IMR-90 (cell line): Measurements from ENCODE around the gene PFKFB1. TPM values are rescaled to one million over a fixed set of nuclear protein-coding genes. Genes with fewer than 3 reads are reported as not detected.

Source experiments
- ATAC-seq: fragments of 200-7000 bp; cut with Tn5 transposase; 2 replicates; pipeline ENCODE4 v1.9.1; 2020; ENCODE audit warnings: low read depth, mild to moderate bottlenecking, moderate library complexity
- BruUV-seq: library from RNA; stranded (reverse); fragments of 400-500 nt; replicated peaks from 2 replicates; lab custom pipeline; 2021; lab: Mats Ljungman, UMichigan
- CTCF ChIA-PET: fragments of 300-600 bp; formaldehyde crosslinking; extraction: SDS; loops from one replicate; lab custom pipeline; 2021; ENCODE audit warnings: antibody characterized with exemption; lab: Yijun Ruan, JAX
- POLR2A ChIA-PET: fragments of 300-600 bp; sonication (Branson Sonifier 250); formaldehyde crosslinking; loops from one replicate; lab custom pipeline; 2022; ENCODE audit warnings: antibody characterized with exemption; ENCODE audit not compliant: unreplicated experiment; lab: Charles Lee
- DNase-seq: peaks from one replicate; pipeline ENCODE4 v3.0.0; 2013
- H2AFZ ChIP-seq: replicated peaks from 2 replicates; pipeline ENCODE3; 2013; ENCODE audit warnings: low read length, mild to moderate bottlenecking; ENCODE audit not compliant: poor library complexity
- H2AK5ac ChIP-seq: 2 replicates; pipeline ENCODE4 v1.6.1; 2013; ENCODE audit warnings: low read depth, low read length, inconsistent platforms
- H2AK9ac ChIP-seq: replicated peaks from 2 replicates; pipeline ENCODE3; 2013; ENCODE audit warnings: mild to moderate bottlenecking, low read depth, low read length, moderate library complexity; ENCODE audit not compliant: poor library complexity
- H2BK120ac ChIP-seq: 2 replicates; pipeline ENCODE4 v1.6.1; 2013; ENCODE audit warnings: low read depth, low read length, inconsistent platforms
- H2BK15ac ChIP-seq: 3 replicates; pipeline ENCODE4 v1.6.1; 2013; ENCODE audit warnings: low read depth, low read length, inconsistent platforms
- H2BK20ac ChIP-seq: 2 replicates; pipeline ENCODE4 v1.6.1; 2013; ENCODE audit warnings: low read depth, mild to moderate bottlenecking, inconsistent platforms, low read length, moderate library complexity
- H2BK5ac ChIP-seq: 2 replicates; pipeline ENCODE4 v1.6.1; 2013; ENCODE audit warnings: mild to moderate bottlenecking, low read depth, low read length, inconsistent platforms; ENCODE audit not compliant: poor library complexity, severe bottlenecking
- H3K14ac ChIP-seq: replicated peaks from 2 replicates; pipeline ENCODE4 v1.6.1; 2013; ENCODE audit warnings: low read depth, low read length, inconsistent platforms
- H3K18ac ChIP-seq: 2 replicates; pipeline ENCODE4 v1.6.1; 2013; ENCODE audit warnings: low read depth, low read length, control low read depth
- H3K23ac ChIP-seq: 2 replicates; pipeline ENCODE4 v1.6.1; 2013; ENCODE audit warnings: low read depth, low read length, inconsistent platforms
- H3K27ac ChIP-seq: 2 replicates; pipeline ENCODE4 v1.5.1; 2013; ENCODE audit warnings: mild to moderate bottlenecking, control low read depth, low read length; ENCODE audit not compliant: insufficient read depth
- H3K27me3 ChIP-seq: 2 replicates; pipeline ENCODE4 v1.6.1; 2013; ENCODE audit warnings: low read length; ENCODE audit not compliant: control insufficient read depth, insufficient read depth
- H3K36me3 ChIP-seq: 2 replicates; pipeline ENCODE4 v1.6.1; 2013; ENCODE audit warnings: low read length, mixed read lengths; ENCODE audit not compliant: control insufficient read depth, insufficient read depth
- H3K4ac ChIP-seq: 2 replicates; pipeline ENCODE4 v1.6.1; 2013; ENCODE audit warnings: low read depth, low read length, inconsistent platforms
- H3K4me1 ChIP-seq: 2 replicates; pipeline ENCODE4 v1.6.1; 2013; ENCODE audit warnings: low read length, mixed read lengths; ENCODE audit not compliant: control insufficient read depth, insufficient read depth
- H3K4me2 ChIP-seq: 2 replicates; pipeline ENCODE4 v1.6.1; 2013; ENCODE audit warnings: low read depth, mild to moderate bottlenecking, control low read depth, low read length, moderate library complexity
- H3K4me3 ChIP-seq: 2 replicates; pipeline ENCODE4 v1.5.1; 2013; ENCODE audit warnings: low read depth, mild to moderate bottlenecking, control low read depth, low read length, moderate library complexity; ENCODE audit not compliant: insufficient read depth
- H3K56ac ChIP-seq: 2 replicates; pipeline ENCODE4 v1.6.1; 2013; ENCODE audit warnings: low read length, inconsistent platforms; ENCODE audit not compliant: insufficient read depth; ENCODE audit errors: extremely low read depth
- H3K79me1 ChIP-seq, 2 experiments: 2 replicates each; pipeline ENCODE4 v1.6.1; 2013; ENCODE audit warnings: low read length in 2 of 2, inconsistent platforms in 1 of 2, low read depth in 1 of 2
- H3K9ac ChIP-seq: 2 replicates; pipeline ENCODE4 v1.6.1; 2013; ENCODE audit warnings: low read depth, low read length, control low read depth
- H3K9me1 ChIP-seq: 2 replicates; pipeline ENCODE4 v1.6.1; 2013; ENCODE audit warnings: low read length, inconsistent platforms; ENCODE audit not compliant: insufficient read depth
- H3K9me3 ChIP-seq: 2 replicates; pipeline ENCODE4 v1.6.1; 2013; ENCODE audit warnings: low read length; ENCODE audit not compliant: control insufficient read depth, insufficient read depth
- H4K20me1 ChIP-seq: 2 replicates; pipeline ENCODE4 v1.6.1; 2013; ENCODE audit warnings: low read length, inconsistent platforms; ENCODE audit not compliant: insufficient read depth
- H4K5ac ChIP-seq: 2 replicates; pipeline ENCODE4 v1.6.1; 2013; ENCODE audit warnings: mild to moderate bottlenecking, low read depth, low read length, control low read depth
- H4K8ac ChIP-seq, 2 experiments: 2 replicates each; pipeline ENCODE4 v1.6.1; 2013; ENCODE audit warnings: low read depth in 2 of 2, low read length in 2 of 2, control low read depth in 1 of 2, inconsistent platforms in 1 of 2
- H4K91ac ChIP-seq: 2 replicates; pipeline ENCODE4 v1.6.1; 2013; ENCODE audit warnings: low read depth, low read length, inconsistent platforms; ENCODE audit not compliant: insufficient read depth
- BHLHE40 ChIP-seq: fragments of 150-350 bp; IDR thresholded peaks from 2 replicates; pipeline ENCODE4 v1.6.1; 2016; ENCODE audit warnings: mild to moderate bottlenecking, low read depth, low read length
- CHD1 ChIP-seq: IDR thresholded peaks from 2 replicates; pipeline ENCODE4 v1.6.1; 2012; ENCODE audit warnings: low read depth, low read length, improper control_type of control experiment
- FOS ChIP-seq: fragments of 150-350 bp; IDR thresholded peaks from 2 replicates; pipeline ENCODE4 v1.6.1; 2016; ENCODE audit warnings: low read depth, low read length
- MAFK ChIP-seq: IDR thresholded peaks from 2 replicates; pipeline ENCODE4 v1.6.1; 2012; ENCODE audit warnings: low read depth, low read length, improper control_type of control experiment
- MAZ ChIP-seq: IDR thresholded peaks from 2 replicates; pipeline ENCODE4 v1.6.1; 2012; ENCODE audit warnings: low read depth, mild to moderate bottlenecking, low read length, improper control_type of control experiment, moderate library complexity, borderline replicate concordance
- NFE2L2 ChIP-seq: fragments of 150-350 bp; IDR thresholded peaks from 2 replicates; pipeline ENCODE4 v1.6.1; 2016; ENCODE audit warnings: low read depth, mild to moderate bottlenecking, low read length
- POLR2A ChIP-seq: IDR thresholded peaks from 2 replicates; pipeline ENCODE4 v1.6.1; 2012; ENCODE audit warnings: mild to moderate bottlenecking, low read depth, low read length
- RAD21 ChIP-seq: IDR thresholded peaks from 2 replicates; pipeline ENCODE4 v1.6.1; 2012; ENCODE audit warnings: low read length, improper control_type of control experiment
- RCOR1 ChIP-seq: IDR thresholded peaks from 2 replicates; pipeline ENCODE4 v1.6.1; 2012; ENCODE audit warnings: mild to moderate bottlenecking, low read length, improper control_type of control experiment; ENCODE audit not compliant: insufficient replicate concordance
- RFX5 ChIP-seq: IDR thresholded peaks from 2 replicates; pipeline ENCODE4 v1.8.0; 2012; ENCODE audit warnings: low read depth, mild to moderate bottlenecking, low read length, moderate library complexity
- SMC3 ChIP-seq: fragments of 150-350 bp; IDR thresholded peaks from 2 replicates; pipeline ENCODE4 v1.6.1; 2016; ENCODE audit warnings: low read depth, mild to moderate bottlenecking, antibody characterized with exemption, low read length, moderate library complexity
- WGBS, 2 experiments: methylation state at CpG; one replicate each; pipeline versions ENCODE4 v1.1.5 to v1.1.7; 2013; ENCODE audit warnings: missing lambda C conversion rate in 2 of 2; ENCODE audit not compliant: insufficient read length in 1 of 2; ENCODE audit errors: extremely low coverage in 2 of 2; 5-methylcytosine and 5-hydroxymethylcytosine counted together
- dilution Hi-C: fragments of 300-500 bp; cut with HindIII; formaldehyde crosslinking; loops from one replicate; pipeline ENCODE4 v1.14.3; 2018; ENCODE audit warnings: low sequenced_read_pairs; ENCODE audit not compliant: unreplicated experiment
- in situ Hi-C: fragments of 300-500 bp; cut with MboI; formaldehyde crosslinking; loops from 3 replicates; pipeline ENCODE4 v1.14.3; 2019; ENCODE audit warnings: low sequenced_read_pairs, inconsistent platforms, mixed read lengths
- intact Hi-C: fragments of 100-400 bp; cut with micrococcal nuclease; formaldehyde crosslinking; loops from 2 replicates; pipeline ENCODE4 v1.10.0; 2022
- polyA plus RNA-seq, 3 experiments: library from polyadenylated mRNA; depleted of rRNA; stranded (reverse); fragments of >200 nt; gene quantifications; 2 replicates each; pipeline ENCODE4 v1.2.3, GENCODE V29; 2012; ENCODE audit warnings: low replicate concordance in 1 of 3
- total RNA-seq: library from RNA; depleted of rRNA; stranded (reverse); fragments of >200 nt; gene quantifications from 2 replicates; pipeline ENCODE4 v1.2.3, GENCODE V29; 2012
- TF ChIP-seq, protein P1 (sequence below): fragments of 150-350 bp; IDR thresholded peaks from 2 replicates; pipeline ENCODE4 v1.6.1; 2017; ENCODE audit warnings: mild to moderate bottlenecking, antibody characterized with exemption, low read length, low read depth
- TF ChIP-seq, protein P2 (sequence below): conservative IDR thresholded peaks from 2 replicates; pipeline ENCODE4 v1.5.1; 2012; ENCODE audit warnings: mild to moderate bottlenecking, low read depth, low read length, improper control_type of control experiment
- TF ChIP-seq, protein P3 (sequence below): fragments of 150-350 bp; IDR thresholded peaks from 2 replicates; pipeline ENCODE4 v1.6.1; 2016; ENCODE audit warnings: low read depth, mild to moderate bottlenecking, low read length, moderate library complexity, borderline replicate concordance

PFKFB1 gene
- total and polyA plus RNA-seq, 2 of the 4 experiments (the other 2 are of a cell fraction) = under 0.01 to 0.15 TPM

DNA sequence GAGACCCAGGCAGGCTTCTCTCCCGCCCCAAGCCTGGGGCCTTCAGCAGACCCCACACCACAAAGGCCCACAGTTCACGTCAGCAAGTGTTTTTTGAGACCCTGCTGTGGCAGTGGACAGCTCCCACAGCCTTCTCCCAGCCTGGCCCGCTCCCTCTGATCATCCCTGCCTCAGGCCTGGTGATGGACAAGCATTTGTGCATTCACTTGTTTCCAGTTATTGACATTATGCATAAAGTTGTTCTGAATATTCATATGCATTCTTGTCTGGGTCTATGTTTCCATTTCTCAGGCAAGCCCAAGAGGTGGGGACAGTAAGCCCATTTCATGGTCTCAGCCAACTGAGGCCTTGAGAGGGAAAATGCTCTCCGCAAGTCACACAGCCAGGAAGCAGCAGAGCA lies 58.7 kb downstream of the PFKFB1 start:
- no peak overlapping the region for H3K4ac ChIP-seq
- H3K4me2 ChIP-seq = no peak overlapping the region
- no peak overlapping the region for H3K9ac ChIP-seq
- H2AK5ac ChIP-seq = no peak overlapping the region
- no peaks in the 10 kb centered on the region for H3K4me1 ChIP-seq
- ATAC-seq (no peak), DNase-seq (no peak)
- H3K9me3 ChIP-seq = no peaks in the 10 kb centered on the region
- no peak overlapping the region for H4K8ac ChIP-seq
- no peaks in the 10 kb centered on the region; the same call in 1 of the 2 replicates for H4K20me1 ChIP-seq
- no CpG with 5 or more reads among the region's 4 CpGs for WGBS, 2 experiments
- no peak overlapping the region for H2BK15ac ChIP-seq
- BruUV-seq = no TSS peak
- H2AFZ ChIP-seq = no peak overlapping the region
- no peak for TF ChIP-seq POLR2A
- TF ChIP-seq MAFK = no peak
- TF ChIP-seq, protein P1, sequence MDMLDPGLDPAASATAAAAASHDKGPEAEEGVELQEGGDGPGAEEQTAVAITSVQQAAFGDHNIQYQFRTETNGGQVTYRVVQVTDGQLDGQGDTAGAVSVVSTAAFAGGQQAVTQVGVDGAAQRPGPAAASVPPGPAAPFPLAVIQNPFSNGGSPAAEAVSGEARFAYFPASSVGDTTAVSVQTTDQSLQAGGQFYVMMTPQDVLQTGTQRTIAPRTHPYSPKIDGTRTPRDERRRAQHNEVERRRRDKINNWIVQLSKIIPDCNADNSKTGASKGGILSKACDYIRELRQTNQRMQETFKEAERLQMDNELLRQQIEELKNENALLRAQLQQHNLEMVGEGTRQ = no peak
- no peak for TF ChIP-seq SMC3
- TF ChIP-seq BHLHE40 = no peak
- TF ChIP-seq, protein P2, sequence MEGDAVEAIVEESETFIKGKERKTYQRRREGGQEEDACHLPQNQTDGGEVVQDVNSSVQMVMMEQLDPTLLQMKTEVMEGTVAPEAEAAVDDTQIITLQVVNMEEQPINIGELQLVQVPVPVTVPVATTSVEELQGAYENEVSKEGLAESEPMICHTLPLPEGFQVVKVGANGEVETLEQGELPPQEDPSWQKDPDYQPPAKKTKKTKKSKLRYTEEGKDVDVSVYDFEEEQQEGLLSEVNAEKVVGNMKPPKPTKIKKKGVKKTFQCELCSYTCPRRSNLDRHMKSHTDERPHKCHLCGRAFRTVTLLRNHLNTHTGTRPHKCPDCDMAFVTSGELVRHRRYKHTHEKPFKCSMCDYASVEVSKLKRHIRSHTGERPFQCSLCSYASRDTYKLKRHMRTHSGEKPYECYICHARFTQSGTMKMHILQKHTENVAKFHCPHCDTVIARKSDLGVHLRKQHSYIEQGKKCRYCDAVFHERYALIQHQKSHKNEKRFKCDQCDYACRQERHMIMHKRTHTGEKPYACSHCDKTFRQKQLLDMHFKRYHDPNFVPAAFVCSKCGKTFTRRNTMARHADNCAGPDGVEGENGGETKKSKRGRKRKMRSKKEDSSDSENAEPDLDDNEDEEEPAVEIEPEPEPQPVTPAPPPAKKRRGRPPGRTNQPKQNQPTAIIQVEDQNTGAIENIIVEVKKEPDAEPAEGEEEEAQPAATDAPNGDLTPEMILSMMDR = no peak
- no peak for TF ChIP-seq RAD21
- TF ChIP-seq CHD1 = no peak
- TF ChIP-seq NFE2L2 = no peak
- no peak for TF ChIP-seq FOS
- TF ChIP-seq, protein P3, sequence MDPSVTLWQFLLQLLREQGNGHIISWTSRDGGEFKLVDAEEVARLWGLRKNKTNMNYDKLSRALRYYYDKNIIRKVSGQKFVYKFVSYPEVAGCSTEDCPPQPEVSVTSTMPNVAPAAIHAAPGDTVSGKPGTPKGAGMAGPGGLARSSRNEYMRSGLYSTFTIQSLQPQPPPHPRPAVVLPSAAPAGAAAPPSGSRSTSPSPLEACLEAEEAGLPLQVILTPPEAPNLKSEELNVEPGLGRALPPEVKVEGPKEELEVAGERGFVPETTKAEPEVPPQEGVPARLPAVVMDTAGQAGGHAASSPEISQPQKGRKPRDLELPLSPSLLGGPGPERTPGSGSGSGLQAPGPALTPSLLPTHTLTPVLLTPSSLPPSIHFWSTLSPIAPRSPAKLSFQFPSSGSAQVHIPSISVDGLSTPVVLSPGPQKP = no peak
- TF ChIP-seq RFX5 = no peak
- no peak for TF ChIP-seq MAZ
- no peak for TF ChIP-seq RCOR1
- peaks cover 4% of the 10 kb centered on the region; the same call in 1 of the 2 replicates for H3K36me3 ChIP-seq
- H3K27me3 ChIP-seq = 0 out of 2 replicates have a peak, but pooled peaks cover 2% of the 10 kb centered on the region
- POLR2A ChIA-PET = no interaction called here
- in situ Hi-C loops = no loop called here
- H3K4me3 ChIP-seq = no peak overlapping the region
- H2BK20ac ChIP-seq = no peak overlapping the region
- intact Hi-C loops = no loop called here
- no peak overlapping the region for H2BK120ac ChIP-seq
- no peak overlapping the region for H4K5ac ChIP-seq
- H3K23ac ChIP-seq = no peak overlapping the region
- dilution Hi-C loops = no loop called here
- H3K18ac ChIP-seq = no peak overlapping the region
- no peaks in the 10 kb centered on the region for H3K79me1 ChIP-seq
- no peak overlapping the region for H2AK9ac ChIP-seq
- CTCF ChIA-PET = no interaction called here
- H4K91ac ChIP-seq = no peak overlapping the region
- H2BK5ac ChIP-seq = no peak overlapping the region
- no peak overlapping the region for H3K27ac ChIP-seq
- no peak overlapping the region for H3K14ac ChIP-seq
- H3K56ac ChIP-seq = no peak overlapping the region
- H3K9me1 ChIP-seq = no peaks in the 10 kb centered on the region
